ENCODE measurements around the gene FBXO11. TPM values are rescaled to one million over a fixed set of nuclear protein-coding genes. Genes with fewer than 3 reads are reported as not detected.

Gene FBXO11
- total RNA-seq, 6 experiments from 2014 or later = 42.3 to 51.5 (median 47.3) TPM

GRCh38 chr2:47876912-47877311 lies 29.4 kb downstream of the FBXO11 start:
- Mint-ChIP-seq H3K27me3 (ENCODE audit: insufficient read depth) (no peaks in the 10 kb centered on the region; the same call in 1 of the 2 replicates), H3K36me3 (ENCODE audit: low read depth) (peaks cover 8% of the 10 kb centered on the region), H3K4me1 (ENCODE audit: low read depth) (peaks cover 13% of the 10 kb centered on the region), H3K27ac (no peak overlapping the region), H3K9me3 (no peaks in the 10 kb centered on the region), H3K4me3 (no peak overlapping the region)
- TF ChIP-seq, protein P1, sequence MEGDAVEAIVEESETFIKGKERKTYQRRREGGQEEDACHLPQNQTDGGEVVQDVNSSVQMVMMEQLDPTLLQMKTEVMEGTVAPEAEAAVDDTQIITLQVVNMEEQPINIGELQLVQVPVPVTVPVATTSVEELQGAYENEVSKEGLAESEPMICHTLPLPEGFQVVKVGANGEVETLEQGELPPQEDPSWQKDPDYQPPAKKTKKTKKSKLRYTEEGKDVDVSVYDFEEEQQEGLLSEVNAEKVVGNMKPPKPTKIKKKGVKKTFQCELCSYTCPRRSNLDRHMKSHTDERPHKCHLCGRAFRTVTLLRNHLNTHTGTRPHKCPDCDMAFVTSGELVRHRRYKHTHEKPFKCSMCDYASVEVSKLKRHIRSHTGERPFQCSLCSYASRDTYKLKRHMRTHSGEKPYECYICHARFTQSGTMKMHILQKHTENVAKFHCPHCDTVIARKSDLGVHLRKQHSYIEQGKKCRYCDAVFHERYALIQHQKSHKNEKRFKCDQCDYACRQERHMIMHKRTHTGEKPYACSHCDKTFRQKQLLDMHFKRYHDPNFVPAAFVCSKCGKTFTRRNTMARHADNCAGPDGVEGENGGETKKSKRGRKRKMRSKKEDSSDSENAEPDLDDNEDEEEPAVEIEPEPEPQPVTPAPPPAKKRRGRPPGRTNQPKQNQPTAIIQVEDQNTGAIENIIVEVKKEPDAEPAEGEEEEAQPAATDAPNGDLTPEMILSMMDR (IDR thresholded peaks at IDR 0.05) = no peak
- no peak for DNase-seq

GRCh38 chr2:47872941-47873340 lies 33.4 kb downstream of the FBXO11 start:
- Mint-ChIP-seq H3K4me1 (ENCODE audit: low read depth) (peaks cover 49% of the 10 kb centered on the region), H3K36me3 (ENCODE audit: low read depth) (peaks cover 18% of the 10 kb centered on the region), H3K27ac (no peak overlapping the region), H3K9me3 (no peaks in the 10 kb centered on the region), H3K27me3 (ENCODE audit: insufficient read depth) (peaks cover 2% of the 10 kb centered on the region), H3K4me3 (no peak overlapping the region)
- no peak for DNase-seq
- TF ChIP-seq, protein P1 (IDR thresholded peaks at IDR 0.05) = no peak

- Mint-ChIP-seq H3K9me3 (no peaks in the 10 kb centered on the region), H3K4me1 (ENCODE audit: low read depth) (peaks cover 64% of the 10 kb centered on the region), H3K4me3 (no peak overlapping the region), H3K27ac (peak overlapping the region; percentile 42; the same call in 1 of the 2 replicates), H3K36me3 (ENCODE audit: low read depth) (peaks cover 13% of the 10 kb centered on the region), H3K27me3 (ENCODE audit: insufficient read depth) (peaks cover 2% of the 10 kb centered on the region; the same call in 1 of the 2 replicates)
- no peak for DNase-seq
- TF ChIP-seq, protein P1 (IDR thresholded peaks at IDR 0.05) = no peak
These were observed 35.4 kb downstream of the FBXO11 start for GRCh38 chr2:47870641-47871540.

DNA sequence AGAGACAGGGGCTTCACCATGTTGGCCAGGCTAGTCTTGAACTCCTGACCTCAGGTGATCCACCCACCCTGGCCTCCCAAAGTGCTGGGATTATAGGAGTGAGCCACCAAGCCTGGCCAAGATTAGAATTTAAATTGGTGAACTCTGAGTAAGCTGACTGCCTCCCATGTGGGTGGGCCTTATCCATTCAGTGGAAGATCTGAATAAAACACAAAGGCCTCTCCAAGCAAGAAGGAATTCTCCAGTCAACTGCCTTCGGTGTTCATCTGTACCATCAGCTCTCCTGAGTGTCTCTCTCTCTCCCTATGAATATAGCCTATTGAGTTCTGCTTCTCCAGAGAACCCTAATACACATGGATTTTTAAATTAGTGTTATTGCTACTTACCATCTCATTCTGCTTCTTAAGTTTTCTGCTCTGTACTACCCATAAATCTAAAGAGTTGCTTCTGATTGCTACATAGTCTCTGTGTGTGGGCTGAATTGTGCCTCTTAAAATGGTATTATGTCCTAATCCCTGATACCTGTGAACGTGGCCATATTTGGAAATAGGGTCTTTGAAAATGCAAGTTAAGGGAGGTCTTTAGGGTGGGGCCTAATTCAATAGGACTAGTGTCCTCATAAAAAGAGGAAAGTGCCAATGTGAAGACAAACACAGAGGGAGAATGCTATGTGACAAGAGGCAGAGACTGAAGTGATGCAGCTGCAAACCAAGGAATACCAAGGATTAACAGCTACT lies 36.3 kb downstream of the FBXO11 start:
- Mint-ChIP-seq H3K4me1 (ENCODE audit: low read depth) (peaks cover 65% of the 10 kb centered on the region), H3K27ac (peak overlapping the region; percentile 3; the same call in 1 of the 2 replicates), H3K4me3 (no peak overlapping the region), H3K9me3 (no peaks in the 10 kb centered on the region), H3K27me3 (ENCODE audit: insufficient read depth) (peaks cover 2% of the 10 kb centered on the region; the same call in 1 of the 2 replicates), H3K36me3 (ENCODE audit: low read depth) (peaks cover 13% of the 10 kb centered on the region)
- TF ChIP-seq, protein P1 (IDR thresholded peaks at IDR 0.05) = no peak
- DNase-seq = no peak

- peaks cover 62% of the 10 kb centered on the region for H3K4me1 Mint-ChIP-seq (ENCODE audit: low read depth)
- H3K36me3 Mint-ChIP-seq (ENCODE audit: low read depth) = peaks cover 13% of the 10 kb centered on the region
- H3K27ac Mint-ChIP-seq = peak overlapping the region; percentile 33; the same call in 1 of the 2 replicates
- no peak for DNase-seq
- H3K27me3 Mint-ChIP-seq (ENCODE audit: insufficient read depth) = peaks cover 2% of the 10 kb centered on the region; the same call in 1 of the 2 replicates
- no peaks in the 10 kb centered on the region for H3K9me3 Mint-ChIP-seq
- no peak overlapping the region for H3K4me3 Mint-ChIP-seq
- TF ChIP-seq, protein P1 (IDR thresholded peaks at IDR 0.05) = no peak
These were observed 37.5 kb downstream of the FBXO11 start for GRCh38 chr2:47868611-47869352.
